HL-60 (cell line): ENCODE results near the gene SLCO2A1.

Experiments
- CTCF ChIP-seq: IDR thresholded peaks from one replicate; pipeline ENCODE4 v1.5.1; 2011; ENCODE audit warnings: low read length, control low read depth, inconsistent platforms; ENCODE audit not compliant: insufficient read depth
- GABPA ChIP-seq: IDR thresholded peaks from 2 replicates; pipeline ENCODE4 v1.6.1; 2012; ENCODE audit warnings: low read depth
- POLR2AphosphoS5 ChIP-seq: IDR thresholded peaks from 2 replicates; pipeline ENCODE4 v1.6.1; 2012; ENCODE audit warnings: low read depth
- REST ChIP-seq: IDR thresholded peaks from 2 replicates; pipeline ENCODE4 v1.6.1; 2012; ENCODE audit warnings: low read depth; ENCODE audit not compliant: insufficient replicate concordance
- SPI1 ChIP-seq: IDR thresholded peaks from 2 replicates; pipeline ENCODE4 v1.6.1; 2012; ENCODE audit warnings: low read depth, mild to moderate bottlenecking, borderline replicate concordance

GRCh38 chr3:133941415-133941821, 88.3 kb downstream of the SLCO2A1 start:
- no peak for TF ChIP-seq GABPA
- TF ChIP-seq CTCF = no peak
- no peak for TF ChIP-seq REST
- TF ChIP-seq POLR2AphosphoS5 = no peak
- no peak for TF ChIP-seq SPI1
